HG02763 (cell line): ENCODE measurements around the gene C16orf89.
"Not testable (repeated sequence)": the region's sequence is repeated elsewhere in the genome, so short reads cannot be mapped to it uniquely, and the experiment has no call there.

Source experiments
- ATAC-seq: cut with Tn5 transposase; IDR thresholded peaks from one replicate; pipeline ENCODE4 v1.9.1; 2021; ENCODE audit warnings: mild to moderate bottlenecking, moderate library complexity; ENCODE audit not compliant: unreplicated experiment

The C16orf89 gene

DNA sequence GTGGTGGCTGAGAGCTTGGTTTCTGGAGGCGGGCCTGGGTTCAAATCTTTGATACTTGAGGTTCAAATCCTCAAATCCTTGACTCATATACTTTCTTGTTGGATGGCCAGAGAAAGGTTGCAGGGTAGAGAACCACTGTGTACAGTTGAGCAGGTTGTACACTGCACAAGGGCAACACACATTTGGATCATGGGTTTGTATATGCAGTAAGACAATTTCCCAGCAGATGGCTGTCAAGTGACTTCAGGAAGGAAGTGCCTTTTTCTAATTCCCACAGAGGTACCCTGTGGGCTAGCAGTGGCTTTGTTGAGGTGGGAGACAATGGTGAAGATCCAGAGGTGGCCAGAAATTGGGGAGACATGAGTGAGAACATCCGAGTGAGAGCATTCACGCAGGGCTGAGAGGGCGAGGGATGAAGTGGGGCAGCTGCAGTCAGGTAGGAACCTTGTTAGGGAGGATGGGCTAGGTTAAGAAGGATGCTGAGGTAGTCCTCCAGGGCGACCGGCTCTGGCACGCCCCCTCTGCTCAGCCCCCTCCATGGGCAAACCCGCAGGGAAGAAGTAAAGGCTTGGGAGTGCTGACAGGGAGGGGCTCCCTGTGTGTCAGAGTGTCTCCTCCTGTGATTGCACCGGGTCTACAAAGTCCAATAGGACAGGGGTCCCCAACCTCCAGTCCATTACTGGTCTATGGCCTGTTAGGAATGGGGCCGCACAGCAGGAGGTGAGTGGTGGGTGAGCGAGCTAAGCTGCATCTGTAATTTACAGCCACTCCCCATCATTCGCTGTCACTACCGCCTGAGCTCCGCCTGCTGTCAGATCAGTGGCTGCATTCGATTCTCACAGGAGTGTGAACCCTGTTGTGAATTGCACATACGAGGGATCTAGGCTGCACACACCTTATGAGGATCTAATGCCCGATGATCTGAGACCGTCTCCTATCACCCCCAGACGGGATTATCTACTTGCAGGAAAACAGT is 2.7 kb downstream of the C16orf89 start:
- ATAC-seq: no peak

- ATAC-seq: no peak
Measured at GRCh38 chr16:5062051-5062450, 3.7 kb downstream of the C16orf89 start.

- ATAC-seq: no peak
Measured at GRCh38 chr16:5060073-5060641, 5.6 kb downstream of the C16orf89 start.

GRCh38 chr16:5059386-5060072 is 6.2 kb downstream of the C16orf89 start:
- ATAC-seq: no peak

- ATAC-seq: no peak
Measured at GRCh38 chr16:5058476-5058875, 7.3 kb downstream of the C16orf89 start.

DNA sequence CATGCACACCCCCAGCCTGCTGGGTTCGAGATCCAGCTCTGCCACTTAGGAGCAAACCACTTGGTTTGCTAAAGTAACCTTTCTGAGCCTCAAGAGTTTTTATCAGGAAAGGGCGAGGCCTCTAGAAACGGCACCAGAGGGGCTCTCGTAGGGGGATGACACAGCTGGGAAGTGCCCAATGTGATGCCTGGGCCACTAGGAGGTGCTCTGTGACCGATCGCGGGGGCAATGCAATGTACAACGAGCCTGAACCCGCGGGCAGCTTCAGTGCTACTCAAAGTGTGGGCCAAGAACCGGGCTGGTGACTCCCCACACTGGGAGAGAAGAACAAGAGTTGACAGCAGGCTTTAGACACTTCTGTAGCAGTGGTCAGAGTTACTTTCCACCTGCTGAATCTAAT is 9.4 kb downstream of the C16orf89 start:
- ATAC-seq: no peak

DNA sequence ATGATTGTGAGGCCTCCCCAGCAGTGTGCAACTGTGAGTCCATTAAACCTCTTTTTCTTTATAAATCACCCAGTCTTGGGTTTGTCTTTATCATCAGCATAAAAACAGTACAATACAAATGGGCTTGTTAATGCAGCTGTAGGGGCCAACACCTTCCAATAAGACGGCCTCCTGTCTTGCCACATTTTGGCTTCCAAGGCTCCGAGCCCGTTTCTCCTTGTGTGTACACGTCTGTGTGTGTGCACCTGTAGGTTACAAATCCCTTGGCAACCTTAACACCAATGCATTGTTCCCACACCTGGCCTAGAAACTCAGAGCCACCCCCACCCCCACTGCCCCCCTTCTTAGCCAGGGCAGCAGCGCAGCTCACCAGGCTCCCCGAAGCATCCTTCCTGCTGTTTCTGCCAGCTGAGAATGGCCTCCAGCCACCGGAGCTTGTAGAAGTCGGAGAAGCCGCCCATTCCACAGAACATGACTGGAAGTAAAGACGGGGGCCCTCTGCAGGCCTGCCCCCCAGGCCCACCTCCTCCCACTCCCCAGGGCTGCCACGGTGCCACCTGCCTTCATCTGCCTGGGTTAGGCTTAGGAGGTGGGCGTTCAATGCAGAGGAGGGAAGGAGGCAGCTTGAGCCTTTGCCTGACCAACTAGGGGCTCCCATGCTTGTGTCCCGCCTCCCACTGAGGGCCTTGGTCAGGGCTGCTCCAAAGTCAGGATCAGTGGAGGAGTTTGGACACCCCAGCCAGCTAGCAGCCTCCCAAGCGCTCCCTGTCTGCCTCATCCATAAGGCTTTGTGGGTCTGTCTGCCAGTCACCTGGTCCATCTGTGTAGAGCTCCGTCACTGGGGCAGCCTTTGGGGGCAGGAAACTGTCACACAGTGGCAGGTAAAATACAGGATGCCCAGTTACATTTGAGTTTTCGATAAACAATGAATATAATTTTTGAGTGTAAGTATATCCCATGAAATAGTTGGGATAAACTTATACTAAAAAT is 10.6 kb downstream of the C16orf89 start:
- ATAC-seq: no peak

GRCh38 chr16:5046914-5047313 is 18.8 kb downstream of the C16orf89 start:
- no peak for ATAC-seq

DNA sequence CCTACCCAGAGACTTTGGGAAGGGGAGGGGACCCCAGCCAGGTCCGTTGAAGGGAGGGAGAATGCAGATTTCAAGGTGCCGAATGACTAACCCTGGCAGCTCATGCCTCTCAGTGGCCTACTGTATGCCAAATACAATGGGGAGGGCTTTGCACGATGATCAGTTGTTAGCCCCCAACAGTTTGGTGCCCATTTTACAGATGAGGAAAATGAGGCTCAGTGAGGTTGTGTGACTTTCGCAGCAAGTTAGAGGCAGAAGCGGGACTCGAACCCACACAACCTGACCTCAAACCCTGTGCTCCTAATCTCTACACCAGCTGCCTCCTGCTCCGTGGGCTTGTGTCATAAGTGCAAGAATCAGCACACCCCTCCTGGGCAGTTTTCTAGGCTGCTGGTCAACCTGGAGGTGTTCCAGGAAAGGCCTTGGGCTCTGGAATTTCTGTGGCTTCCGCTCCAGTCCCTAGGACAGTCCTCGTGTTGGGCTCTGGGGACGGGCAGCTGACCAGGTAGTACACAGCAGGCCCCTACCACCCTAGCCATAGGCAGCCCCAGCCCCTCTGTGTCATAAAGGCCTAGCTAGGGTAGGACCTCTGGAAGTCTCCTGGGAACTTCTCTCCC is 20.1 kb downstream of the C16orf89 start:
- no peak for ATAC-seq

GRCh38 chr16:5044581-5044980 is 21.2 kb downstream of the C16orf89 start:
- ATAC-seq: not testable (repeated sequence)

DNA sequence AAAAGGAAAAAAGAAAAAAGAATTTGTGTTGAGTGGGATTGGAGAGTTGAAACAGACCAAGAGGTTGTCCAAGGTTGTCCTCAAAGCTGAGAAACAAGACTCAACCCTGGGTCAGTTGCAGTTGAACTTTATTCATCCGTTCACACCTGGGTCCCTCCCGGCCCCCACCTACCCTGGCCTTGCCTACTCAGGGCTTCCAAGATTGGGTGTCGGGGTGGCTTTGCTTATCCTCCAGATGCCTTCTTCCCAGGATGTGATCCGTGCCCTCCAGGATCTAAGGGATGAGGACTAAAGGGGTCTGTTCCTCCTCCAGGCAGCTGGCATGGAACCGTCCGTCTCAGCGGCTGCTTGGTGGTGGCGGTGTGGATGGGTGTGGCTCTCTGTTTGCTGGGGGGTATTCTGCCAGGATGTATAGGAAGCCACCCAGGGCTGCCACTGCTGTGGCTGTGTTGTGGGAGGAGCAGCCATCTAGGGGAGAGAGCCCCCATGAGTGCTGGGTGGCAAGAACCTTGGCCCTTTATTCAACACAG is 21.7 kb downstream of the C16orf89 start:
- ATAC-seq: no peak

DNA sequence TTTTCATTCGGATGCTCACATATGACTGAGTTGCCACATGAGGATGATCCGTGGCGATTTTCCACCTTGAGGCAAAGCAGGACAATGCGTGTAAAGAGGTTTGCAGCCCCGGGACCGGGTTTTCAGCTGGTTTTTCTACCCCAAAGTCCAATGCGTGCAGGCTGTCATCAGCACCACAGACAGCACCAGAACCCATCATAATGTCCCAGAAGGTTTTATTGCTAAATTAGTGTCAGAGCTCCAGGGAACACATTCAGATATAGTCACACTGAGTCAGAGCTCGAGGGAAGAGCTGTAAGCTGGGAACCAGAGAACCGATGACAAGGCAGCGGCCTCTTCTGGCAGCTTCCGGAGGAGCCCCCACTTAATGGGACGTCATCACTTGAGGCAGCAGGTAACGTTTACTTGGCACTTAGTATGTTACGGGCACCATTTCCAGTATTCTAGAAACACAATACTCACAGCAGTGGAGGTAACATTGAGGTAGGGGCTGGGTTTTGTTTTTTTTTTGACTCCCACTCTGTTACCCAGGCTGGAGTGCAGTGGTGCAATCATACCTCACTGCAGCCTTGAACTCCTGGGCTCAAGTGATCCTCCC is 23.1 kb downstream of the C16orf89 start:
- no peak for ATAC-seq

DNA sequence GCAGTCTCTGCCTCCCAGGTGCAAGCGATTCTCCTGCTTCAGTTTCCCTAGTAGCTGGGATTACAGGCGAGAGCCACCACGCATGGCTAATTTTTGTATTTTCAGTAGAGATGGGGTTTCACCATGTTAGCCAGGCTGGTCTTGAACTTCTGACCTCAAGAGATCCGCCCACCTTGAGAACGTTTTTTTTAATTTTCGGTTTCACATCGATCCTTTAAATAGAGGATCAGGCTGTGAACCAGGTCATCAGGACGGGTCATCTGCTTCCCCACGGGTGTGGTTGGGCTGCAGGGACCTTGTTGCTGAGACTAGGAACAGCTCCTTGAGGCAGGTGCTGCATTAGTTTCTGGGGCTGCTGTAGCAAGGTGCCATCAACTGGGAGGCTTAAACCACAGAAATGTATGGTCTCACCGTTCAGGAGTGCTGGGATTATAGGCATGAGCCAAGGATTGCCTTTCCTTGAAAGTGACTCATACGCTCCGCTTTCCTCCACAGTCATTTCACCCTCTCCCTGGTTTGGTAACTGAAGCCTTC is 24.1 kb downstream of the C16orf89 start:
- ATAC-seq: peak; percentile 58

GRCh38 chr16:5040451-5040850 is 25.3 kb downstream of the C16orf89 start:
- ATAC-seq: no peak

DNA sequence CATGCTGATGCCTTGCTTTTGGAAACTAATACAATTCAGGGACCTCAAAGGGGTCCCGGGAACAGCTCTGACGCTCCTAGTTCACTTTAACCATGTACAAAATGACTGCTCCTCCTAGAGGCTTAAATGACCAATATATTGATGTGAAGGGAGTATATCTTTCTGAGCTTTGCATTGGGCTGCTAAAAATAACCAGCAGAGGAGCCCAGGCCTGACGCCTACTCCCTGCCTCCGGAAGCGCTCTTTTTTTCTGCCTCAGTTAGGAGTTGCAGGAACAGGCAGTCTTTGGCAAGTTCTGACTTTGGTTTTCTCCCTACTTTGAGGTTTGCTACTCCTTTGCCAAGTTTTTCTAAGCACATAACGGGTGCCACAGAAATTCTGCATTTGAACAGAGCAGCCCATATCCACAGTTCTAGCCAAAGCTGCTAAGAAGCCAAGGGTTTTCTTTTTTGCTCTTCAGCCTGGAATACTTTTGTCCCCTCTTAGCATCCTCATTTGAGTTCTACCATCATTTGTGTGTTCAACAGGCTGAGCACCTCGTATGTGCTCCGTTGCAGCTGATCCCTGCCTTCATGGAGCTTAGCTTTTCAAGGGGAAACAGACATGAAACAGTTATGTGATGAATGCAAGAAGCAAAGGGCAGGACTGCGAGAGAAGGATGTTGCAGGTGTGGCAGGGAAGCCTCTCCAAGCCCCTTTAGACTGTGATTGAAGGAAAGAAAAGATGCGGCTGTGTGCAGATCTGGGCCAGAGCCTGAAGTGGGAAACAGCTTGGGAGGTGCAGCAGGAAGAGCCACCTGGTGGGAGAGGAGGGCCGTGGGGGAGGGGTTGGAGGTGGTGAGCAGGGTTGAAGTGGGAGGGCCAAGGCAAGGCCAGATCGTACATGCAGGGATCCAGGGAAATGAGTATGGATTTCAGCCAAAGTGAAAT is 29.3 kb downstream of the C16orf89 start:
- ATAC-seq: no peak

GRCh38 chr16:5035909-5036227 is 29.9 kb downstream of the C16orf89 start:
- no peak for ATAC-seq

GRCh38 chr16:5034167-5034523 is 31.6 kb downstream of the C16orf89 start:
- no peak for ATAC-seq
